UCSD-AML1 (cell line): Measurements from ENCODE around the gene CSNK1G3.
"Not testable (repeated sequence)": the region's sequence is repeated elsewhere in the genome, so short reads cannot be mapped to it uniquely, and the experiment has no call there.

ENCODE experiments used
- DNase-seq: peaks from one replicate; lab custom pipeline; 2025; ENCODE audit not compliant: unreplicated experiment; lab: John Stamatoyannopoulos, UW

CSNK1G3 gene

GRCh38 chr5:123511648-123512605, at the start of gene CSNK1G3:
TSS of gene CSNK1G3 (plus strand) at chr5:123512177. CDS start at chr5:123545664, 33,487 bp downstream.
- DNase-seq = peak; percentile 94

- not testable (repeated sequence) for DNase-seq
Measured at GRCh38 chr5:123466839-123467238, 45.1 kb upstream of the CSNK1G3 start.

GRCh38 chr5:123471385-123471784, 40.6 kb upstream of the CSNK1G3 start:
- DNase-seq = no peak

DNA sequence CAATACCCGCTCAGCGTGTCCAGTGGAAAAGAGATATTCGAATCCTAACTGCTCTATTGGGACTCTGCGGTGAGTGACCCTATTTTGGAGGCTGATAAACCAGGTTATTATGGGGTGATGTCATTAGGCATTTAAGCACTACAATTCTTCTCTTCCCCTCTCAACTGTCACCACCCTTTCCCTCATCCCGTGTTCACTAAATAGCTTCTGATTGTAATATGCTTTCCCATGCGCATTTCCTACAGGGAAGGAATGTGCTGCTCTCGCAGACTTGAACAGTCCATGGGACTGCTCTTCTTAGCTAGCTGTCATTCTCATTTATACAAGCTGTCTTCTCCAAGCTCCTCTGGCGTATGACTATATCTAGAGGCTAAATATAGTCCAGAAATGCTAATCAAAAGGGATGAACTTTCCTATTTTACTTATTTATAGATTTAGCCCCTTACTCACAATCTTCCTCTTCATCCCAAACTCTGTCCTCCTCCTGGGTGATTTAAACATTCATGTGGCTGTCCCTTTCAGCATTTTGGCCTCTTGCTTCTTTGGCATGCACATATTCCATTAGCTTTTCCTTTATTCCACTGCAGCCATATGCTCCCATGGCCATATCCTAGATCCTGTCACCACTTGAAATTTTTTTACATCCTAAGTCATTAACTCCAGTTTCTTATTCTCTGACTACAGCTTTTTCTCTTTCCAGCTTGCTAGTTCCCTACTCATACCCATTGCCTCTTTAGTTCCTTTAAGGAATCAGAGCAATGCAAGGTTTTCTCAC, 39.6 kb upstream of the CSNK1G3 start:
- no peak for DNase-seq

GRCh38 chr5:123474228-123474627, 37.7 kb upstream of the CSNK1G3 start:
- DNase-seq = no peak

DNA sequence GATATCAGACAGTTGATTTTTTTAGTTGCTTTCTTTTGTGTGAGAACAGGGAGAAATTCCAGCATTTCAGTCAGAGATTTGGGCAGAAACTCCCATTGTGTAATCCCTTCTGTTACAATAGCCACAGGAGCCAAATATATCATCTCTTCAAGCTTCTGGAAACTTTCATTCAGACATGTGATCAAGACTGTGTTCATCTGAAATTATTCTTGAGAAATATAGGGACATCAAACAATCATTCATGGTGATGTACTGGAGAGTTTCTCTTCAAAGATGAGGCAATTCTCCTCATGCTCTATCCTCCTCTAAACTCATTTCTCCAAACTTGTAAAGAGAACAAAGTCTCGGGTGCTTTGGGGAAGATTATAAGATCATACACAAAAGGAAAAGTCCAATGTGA, 35.2 kb upstream of the CSNK1G3 start:
- no peak for DNase-seq

GRCh38 chr5:123478546-123478945, 33.4 kb upstream of the CSNK1G3 start:
- no peak for DNase-seq

- no peak for DNase-seq
Measured at GRCh38 chr5:123482258-123482657, 29.7 kb upstream of the CSNK1G3 start.

- no peak for DNase-seq
Measured at GRCh38 chr5:123483446-123484077, 28.4 kb upstream of the CSNK1G3 start.

GRCh38 chr5:123485275-123485674, 26.7 kb upstream of the CSNK1G3 start:
- DNase-seq = no peak

DNA sequence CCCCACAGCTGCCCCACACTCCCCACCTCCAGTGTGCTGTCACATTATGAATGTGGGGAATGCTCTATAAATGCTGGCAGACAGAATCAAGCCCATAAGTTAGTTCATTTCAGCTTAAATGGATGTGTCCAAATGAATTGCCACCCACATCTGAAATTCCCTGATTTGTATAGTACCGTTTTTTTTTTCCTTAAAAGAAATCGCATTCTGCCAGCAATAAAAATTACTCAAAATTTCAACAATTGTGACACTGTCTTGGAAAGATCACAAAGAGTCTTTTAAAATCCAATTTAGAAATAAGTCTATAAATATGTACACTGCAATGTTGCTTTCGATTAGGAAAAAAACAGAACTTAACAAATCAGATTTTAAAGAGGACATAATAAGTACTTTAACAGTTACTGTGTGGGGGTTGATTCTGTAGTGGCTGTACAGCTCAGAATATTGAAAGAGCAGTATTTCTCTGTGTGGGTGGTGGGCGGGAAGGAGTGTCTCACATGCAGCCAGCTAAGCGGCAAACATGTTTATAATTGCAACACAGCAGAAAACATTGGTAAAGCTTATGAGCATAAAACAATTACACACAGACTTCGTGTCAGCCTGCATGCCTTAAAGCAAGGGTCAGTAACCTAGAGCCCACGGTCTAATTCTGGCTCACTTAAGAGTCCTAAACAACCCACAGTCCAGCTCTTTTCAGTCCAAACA, 24.9 kb upstream of the CSNK1G3 start:
- DNase-seq = no peak

DNA sequence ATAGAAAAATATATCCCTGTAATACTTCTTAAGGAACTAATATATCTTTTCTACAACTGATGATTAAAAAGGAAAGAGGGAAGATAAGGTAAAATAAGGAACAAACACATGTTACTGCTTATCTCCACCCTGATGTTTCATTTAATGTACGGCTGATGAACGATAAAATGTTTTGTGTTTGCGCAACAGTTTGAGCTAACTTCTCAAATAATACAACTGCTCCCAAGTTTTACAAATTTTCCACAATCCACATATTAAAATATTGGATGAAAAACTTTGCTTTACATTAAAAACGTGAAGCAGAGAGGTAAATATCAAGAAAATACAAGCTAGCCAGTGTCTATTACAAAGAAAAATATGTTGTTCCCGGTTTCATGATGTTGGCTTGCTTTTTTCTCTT, 21.0 kb upstream of the CSNK1G3 start:
- DNase-seq = no peak

DNA sequence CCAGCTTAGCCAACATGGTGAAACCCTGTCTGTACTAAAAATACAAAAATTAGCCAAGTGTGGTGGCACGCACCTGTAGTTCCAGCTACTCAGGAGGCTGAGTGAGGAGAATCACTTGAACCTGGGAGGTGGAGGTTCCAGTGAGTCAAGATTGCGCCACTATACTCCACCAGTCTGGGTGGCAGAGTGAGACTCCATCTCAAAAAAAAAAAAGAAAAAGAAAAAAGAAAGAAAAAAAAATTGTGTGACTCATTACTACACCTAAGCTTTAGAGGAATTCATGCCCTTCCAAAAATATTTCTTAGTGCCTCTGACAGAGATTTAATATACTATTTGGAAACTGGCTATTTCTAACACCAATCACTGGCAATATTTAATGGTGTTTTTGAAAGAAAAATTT, 16.8 kb upstream of the CSNK1G3 start:
- DNase-seq = not testable (repeated sequence)

- no peak for DNase-seq
Measured at GRCh38 chr5:123496892-123497291, 15.1 kb upstream of the CSNK1G3 start.

DNA sequence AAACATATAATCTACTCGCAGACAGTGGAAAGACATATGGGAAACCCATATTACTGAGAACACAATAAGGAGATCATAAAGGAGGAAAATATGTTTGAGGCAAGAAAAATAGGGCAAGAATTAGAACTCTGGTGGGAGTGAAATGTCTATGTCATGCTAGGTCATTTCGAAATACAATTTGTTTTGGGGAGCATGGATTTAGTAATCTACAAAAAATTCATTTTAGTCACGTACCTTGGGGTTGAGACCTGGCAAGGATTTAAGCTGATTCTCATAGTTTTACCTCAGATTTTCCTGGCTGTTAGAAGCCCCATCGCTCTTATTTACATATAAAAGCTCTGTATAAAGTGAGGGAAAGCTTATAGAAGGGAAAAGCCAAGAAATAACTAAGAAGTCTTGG, 11.5 kb upstream of the CSNK1G3 start:
- no peak for DNase-seq

- no peak for DNase-seq
Measured at GRCh38 chr5:123502120-123502519, 9.9 kb upstream of the CSNK1G3 start.

DNA sequence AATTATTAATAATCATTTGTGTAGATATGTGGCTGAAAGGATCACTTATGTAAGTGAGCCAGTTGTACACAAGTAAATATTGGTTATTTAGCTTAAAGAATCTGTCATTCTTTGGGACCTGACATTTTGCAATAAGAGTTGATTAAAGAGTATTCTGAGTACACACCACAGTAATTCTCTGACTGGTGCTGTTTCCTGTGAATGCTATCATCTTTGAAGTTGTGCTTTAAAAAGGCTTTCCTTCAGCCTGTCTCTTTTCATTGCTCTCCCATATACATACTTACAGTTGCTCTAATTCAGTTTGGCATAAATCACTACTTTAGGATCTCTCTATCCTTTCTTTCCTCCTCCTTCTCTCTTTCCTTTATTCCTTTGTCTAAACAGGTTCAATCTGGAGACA, 8.7 kb upstream of the CSNK1G3 start:
- DNase-seq = no peak

- DNase-seq = no peak
Measured at GRCh38 chr5:123505633-123506032, 6.3 kb upstream of the CSNK1G3 start.

- DNase-seq = no peak
Measured at GRCh38 chr5:123508441-123508840, 3.5 kb upstream of the CSNK1G3 start.

DNA sequence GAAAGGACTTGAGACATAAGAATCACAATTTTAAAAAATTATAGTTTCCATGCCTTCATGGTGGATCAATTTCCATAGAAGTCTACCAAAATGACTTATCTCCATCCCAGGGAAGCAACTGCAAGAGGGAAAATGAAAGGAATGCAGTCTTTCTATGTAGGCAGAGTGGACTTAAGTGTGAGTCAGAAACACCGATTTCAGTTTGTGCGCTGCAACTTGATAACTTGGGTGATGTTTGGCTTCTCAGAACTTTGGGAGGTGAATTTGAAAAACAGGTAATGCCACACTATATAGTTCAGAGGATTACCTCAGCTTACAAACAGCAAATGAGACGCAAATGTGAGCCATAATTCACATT, 708 bp upstream of the CSNK1G3 start:
- no peak for DNase-seq
